NCI-H1092 (cell line): ENCODE measurements around the gene DDR2.

Experiments used
- DNase-seq: peaks from one replicate; lab custom pipeline; 2025; lab: John Stamatoyannopoulos, UW

DDR2 gene

GRCh38 chr1:162629651-162630050 is 2.6 kb upstream of the DDR2 start:
- no peak for DNase-seq

GRCh38 chr1:162631546-162632191 is 595 bp upstream of the DDR2 start:
- no peak for DNase-seq

GRCh38 chr1:162632698-162633080 is 425 bp downstream of the DDR2 start:
- DNase-seq, result no peak

GRCh38 chr1:162633081-162633762 is 958 bp downstream of the DDR2 start:
- no peak for DNase-seq

- no peak for DNase-seq
Measured at GRCh38 chr1:162635418-162635817, 3.2 kb downstream of the DDR2 start.

DNA sequence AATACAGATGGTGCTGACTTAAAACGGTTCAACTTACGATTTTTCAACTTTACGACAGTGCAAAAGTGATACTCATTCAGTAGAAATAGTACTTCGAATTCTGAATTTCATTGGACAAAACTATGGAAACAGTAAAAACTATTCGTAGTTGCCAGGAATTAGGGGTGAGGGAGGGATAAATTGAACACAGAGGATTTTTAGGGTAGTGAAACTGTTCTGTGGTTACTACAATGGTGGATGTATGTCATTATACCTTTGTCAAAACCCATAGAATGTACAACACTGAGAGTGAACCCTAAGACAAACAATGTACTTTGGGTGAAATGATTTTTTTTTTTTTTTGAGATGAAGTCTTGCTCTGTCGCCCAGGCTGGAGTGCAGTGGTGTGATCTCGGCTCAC is 7.5 kb downstream of the DDR2 start:
- no peak for DNase-seq

DNA sequence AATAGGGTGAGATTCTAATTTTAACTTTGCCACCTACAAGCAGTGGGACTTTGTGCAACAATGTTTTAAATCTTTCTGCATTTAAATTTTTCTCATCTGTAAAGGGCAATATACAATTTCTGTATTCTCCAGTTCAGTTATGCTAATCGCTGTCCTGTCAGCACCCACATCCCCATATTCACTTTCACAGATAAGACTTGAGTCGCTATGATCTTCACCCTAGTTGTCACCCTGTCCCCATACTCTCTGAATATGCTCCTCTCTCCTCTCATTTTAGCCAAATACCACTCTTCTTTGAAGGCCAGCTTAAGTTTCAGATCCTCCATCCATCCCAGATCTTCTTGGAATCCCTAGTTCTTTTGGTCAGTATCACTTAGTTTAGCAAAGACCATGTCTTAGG is 8.8 kb downstream of the DDR2 start:
- DNase-seq, result no peak

GRCh38 chr1:162644986-162645314 is 12.7 kb downstream of the DDR2 start:
- no peak for DNase-seq

DNA sequence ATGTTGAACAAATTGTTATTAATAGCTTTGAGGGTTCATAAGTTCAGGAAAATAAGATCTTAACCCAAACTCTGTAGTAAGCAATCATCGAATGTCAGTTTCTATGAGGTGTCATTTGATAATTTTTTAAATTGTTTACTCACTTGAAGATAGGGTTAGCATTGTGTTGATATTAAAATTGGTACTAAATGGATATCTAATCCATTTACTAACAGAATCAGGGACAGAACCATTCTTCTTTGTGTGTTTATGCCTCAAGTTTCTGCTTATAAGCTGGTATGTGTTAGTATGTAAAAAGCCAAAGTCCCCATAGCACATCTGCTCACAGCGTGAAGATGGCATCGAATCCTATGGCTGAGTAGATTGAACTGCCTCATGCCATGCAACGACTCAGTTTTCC is 13.4 kb downstream of the DDR2 start:
- DNase-seq, result no peak

- no peak for DNase-seq
Measured at GRCh38 chr1:162649583-162649982, 17.3 kb downstream of the DDR2 start.

GRCh38 chr1:162654915-162655620 is 22.8 kb downstream of the DDR2 start:
- DNase-seq, result no peak

GRCh38 chr1:162656266-162656665 is 24.0 kb downstream of the DDR2 start:
- DNase-seq, result no peak

DNA sequence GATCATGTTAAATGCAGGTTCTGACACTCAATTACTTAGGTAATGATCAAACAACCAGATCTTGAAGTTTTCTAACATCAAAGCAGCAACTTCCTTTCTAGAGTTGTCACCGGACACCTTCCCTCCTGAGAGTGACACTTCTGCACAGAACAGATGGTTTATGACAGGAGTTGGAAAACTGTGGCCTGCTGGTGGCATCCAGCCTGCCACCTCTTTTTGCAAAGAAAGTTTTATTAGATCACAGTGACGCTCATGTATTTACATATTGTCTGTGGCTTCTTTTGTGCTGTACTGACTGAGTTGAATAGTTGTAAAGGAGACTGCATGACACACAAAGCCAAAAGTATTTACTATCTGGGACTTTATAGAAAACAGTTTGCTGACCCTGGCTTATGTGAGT is 28.3 kb downstream of the DDR2 start:
- DNase-seq, result no peak

DNA sequence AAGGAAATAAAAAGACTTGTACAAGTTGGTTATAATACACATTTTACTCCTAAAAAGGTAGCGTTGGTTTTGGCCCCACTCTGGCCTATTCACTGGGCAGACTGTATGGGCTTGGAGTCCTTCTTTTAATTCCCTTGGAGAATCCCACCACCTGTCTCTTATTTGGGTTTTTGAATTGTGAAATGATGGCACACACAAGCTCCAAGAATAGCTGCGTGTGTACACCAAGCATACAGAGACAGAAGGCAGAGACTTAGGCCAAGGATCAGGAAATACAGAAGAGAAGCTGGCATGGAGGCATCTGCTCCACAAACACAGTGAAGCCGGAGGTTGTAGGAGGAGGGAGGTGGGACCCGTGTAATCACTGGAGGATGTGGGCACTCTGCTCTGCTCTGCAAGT is 29.1 kb downstream of the DDR2 start:
- DNase-seq, result no peak

DNA sequence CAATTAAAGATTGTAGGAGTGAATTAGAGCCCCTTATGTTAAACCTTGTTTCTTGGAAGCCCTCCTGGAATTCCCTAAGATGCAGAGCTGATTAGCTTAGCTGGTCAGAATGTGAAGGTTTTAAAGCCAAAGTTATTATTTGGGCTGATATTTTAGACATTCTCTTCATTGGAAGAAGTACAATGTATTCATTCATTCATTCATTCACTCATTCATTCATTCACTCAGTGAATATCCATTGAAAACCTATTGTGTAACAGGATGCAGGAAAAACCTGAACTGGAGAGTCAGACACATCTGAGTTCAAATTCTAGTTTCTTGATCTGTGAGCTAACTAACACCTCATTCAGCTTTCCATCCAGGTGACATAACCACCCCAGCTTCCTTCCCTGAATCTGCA is 29.7 kb downstream of the DDR2 start:
- no peak for DNase-seq

DNA sequence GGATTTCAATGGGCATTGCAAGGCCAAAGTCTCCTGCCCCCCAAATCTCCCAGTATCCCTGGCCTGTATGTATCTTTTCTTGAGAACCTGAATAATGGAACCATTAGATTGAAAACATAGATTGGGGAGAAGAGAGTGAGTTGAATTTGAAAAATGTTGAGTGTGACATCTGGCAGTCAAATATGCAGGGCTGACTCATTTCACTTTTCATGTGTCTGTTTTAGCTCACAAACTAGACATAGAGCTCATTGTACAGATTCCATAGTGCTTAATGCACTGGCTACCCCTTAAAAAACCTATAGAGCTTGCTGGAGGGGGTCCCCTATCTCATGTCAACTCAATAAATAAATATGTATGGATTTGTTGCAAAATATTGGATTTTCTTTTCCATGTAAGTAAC is 30.8 kb downstream of the DDR2 start:
- no peak for DNase-seq

DNA sequence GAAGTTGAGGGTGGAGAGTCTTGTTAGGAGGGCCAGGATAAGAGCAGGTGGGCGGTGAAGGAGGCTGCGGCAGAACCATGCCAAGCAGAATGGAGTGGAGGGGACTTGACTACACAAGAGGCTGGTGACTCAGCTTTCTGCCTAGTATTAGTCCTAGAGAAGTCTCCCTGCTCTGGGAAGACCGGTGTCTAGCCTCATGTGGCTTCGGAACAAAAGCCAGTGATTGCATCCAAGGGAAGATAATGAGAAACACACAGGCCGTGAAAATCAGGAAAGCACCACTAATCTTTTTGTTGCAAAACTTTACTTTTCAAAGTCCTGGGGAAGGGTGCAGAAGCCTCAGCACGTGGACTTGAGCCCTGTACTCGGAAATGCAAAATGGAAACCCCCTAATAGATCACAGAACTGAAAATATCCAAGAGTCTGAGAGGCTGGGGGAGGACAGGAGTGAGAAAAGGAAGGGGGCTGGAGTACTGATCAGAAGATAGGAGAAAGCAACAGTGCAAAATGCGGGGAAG is 31.4 kb downstream of the DDR2 start:
- DNase-seq, result no peak

DNA sequence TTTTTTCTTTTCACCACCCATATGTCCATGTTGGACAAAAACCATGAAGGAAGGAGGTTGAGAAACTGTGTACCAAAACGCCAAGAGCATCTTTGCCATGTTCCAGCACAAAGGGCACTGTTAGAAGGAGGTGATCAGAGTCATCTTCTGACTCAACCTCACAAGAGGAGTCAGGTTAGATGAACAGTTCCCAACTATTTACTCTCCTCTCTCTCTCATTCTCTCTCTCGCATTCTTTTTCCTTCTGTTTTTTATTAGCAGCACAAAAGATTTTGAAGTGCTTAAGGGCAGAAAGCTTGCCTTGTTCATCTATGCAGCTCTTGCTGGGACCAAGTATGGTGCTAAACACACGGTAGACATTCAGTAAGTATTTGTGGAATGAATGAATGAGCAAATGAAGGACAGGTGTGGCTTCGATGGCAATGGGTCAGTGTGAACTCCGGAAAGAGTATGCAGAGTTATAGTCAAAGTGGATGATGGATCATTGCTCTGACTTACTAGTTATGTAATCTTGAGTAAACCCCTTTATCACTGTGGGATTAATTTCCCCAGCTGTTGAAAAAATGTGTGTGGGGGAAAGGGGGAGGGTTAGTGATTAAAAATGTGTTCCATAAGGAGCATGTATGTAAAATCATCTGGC is 33.9 kb downstream of the DDR2 start:
- no peak for DNase-seq

DNA sequence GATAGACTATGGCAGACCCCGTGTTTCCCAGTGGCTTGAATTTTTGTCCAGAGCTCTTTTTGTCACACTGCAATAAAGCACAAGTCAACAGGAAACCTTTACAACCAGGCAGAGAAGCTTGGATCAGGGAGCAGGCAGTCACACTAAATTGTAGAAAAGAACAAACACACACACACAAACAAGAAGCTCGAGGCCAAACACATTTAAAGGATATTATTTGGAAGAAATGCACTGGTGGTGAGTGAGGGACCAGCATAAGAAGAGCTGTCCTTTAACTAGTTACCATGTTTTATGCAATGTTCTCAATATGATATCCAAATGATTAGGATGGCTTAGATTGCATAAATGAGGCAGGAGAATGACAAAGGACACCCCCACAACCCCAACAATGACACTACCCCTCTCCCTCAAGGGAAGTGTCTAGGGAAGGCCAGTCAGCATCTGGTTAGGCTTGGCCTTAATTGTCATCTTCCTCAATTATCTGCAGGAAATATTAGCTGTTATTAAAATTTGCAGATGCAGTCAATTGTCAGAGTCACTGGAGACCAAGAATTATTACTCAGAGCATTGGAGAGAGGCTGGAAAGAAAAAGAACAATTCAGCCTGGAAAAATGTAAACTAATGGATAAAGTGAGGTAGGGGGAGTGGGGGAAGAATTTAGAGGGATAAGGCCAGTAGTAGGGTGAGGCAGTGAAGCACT is 35.3 kb downstream of the DDR2 start:
- no peak for DNase-seq

DNA sequence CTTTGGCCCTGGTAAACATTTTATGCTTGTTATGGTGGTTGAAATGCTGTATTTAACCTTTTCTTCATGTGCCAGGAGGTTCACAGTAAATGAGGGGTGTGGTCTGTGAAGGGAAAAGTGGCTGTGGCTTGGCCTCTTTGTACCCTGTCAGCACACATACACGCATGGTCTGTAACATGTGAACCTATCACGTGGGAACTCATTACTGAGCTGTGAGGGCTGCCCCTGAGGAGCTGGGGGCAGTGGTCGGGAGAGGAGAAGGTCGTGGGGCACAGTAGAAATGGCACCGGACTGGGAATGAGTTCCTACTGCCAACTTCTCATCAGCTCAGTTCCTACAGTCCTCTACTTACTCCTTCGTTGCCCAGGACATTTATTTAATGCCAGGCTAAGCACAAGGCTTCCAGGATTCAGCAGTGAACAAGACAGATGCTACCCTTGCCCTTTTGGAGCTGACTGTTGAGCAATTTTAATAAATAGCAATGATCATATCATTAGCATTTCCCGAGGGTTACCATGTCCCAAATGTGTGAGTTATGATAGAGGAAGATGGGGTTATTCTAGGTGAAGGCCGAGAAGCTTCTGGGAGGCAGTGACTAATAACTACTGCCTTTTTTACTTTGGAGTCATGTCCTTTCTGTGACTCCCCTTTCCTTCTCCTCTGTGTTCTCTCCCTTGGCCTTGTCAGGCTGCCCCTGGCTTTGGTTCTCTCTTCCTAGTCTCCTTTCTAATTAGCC is 38.8 kb downstream of the DDR2 start:
- no peak for DNase-seq

DNA sequence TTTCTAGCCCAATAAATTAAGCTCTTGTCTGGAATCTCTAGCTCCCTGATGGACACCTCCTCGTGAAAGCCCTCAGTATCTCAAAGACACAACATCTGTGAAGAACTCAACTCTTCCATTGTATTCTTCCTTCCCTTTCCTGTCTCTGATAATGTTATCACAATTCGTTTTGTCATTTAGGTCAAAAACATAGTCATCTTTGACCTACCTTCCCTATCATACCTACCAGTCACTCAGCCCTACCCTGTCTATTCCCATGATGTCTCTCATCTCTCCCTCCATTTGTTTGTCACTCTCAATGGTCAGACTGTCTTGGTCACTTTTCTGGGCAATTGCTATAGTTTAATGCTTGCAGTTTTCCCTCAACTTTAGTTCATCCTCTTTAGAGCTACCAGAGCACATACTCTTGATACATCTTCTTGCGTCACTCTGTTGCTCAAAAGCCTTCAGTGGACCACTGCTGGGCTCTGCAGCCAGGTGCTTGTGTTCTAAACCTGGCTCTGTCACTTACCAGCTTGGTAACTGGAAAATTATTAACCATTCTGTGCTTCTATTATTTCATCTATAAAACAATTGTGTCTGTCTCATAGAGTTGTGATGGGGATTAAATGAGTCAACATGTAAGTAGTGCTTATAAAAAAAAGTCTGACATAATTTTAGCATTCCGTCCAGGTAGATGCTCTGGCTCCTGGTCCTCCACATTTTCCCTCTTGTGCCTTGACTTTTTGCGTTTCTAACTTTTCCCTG is 39.6 kb downstream of the DDR2 start:
- DNase-seq, result no peak
